GM18505 (cell line): ENCODE results near the gene LTB4R2.

Experiments
- ATAC-seq: cut with Tn5 transposase; IDR thresholded peaks from one replicate; pipeline ENCODE4 v1.9.1; 2021; ENCODE audit not compliant: unreplicated experiment
- POLR2A ChIP-seq: IDR thresholded peaks from 4 replicates; pipeline ENCODE4 v1.6.1; 2011; ENCODE audit warnings: borderline replicate concordance; ENCODE audit not compliant: insufficient read depth, insufficient read length; ENCODE audit errors: extremely low read depth

The LTB4R2 gene

GRCh38 chr14:24307156-24307574 is 2.8 kb upstream of the LTB4R2 start:
- no peak for ATAC-seq
- TF ChIP-seq POLR2A = no peak

- no peak for TF ChIP-seq POLR2A
- ATAC-seq = no peak
Observed at GRCh38 chr14:24307575-24308341, 2.2 kb upstream of the LTB4R2 start, which contains the start of gene CIDEB. TSS of gene CIDEB (minus strand) at chr14:24307977. CDS start at chr14:24307858, 119 bp downstream.

- no peak for ATAC-seq
- TF ChIP-seq POLR2A = no peak
Observed at GRCh38 chr14:24308342-24309124, 1.4 kb upstream of the LTB4R2 start.

GRCh38 chr14:24310265-24310645 is 315 bp downstream of the LTB4R2 start:
- TF ChIP-seq POLR2A = no peak
- no peak for ATAC-seq

- ATAC-seq = peak; percentile 67
- TF ChIP-seq POLR2A = no peak
Observed at GRCh38 chr14:24310646-24311604, 985 bp downstream of the LTB4R2 start, which contains the start of gene LTB4R. TSS of gene LTB4R (plus strand) at chr14:24311502. CDS start at chr14:24315652, 4,150 bp downstream.

- TF ChIP-seq POLR2A = no peak
Observed at GRCh38 chr14:24311837-24312615, 2.1 kb downstream of the LTB4R2 start.

GRCh38 chr14:24312736-24313507 is 3.0 kb downstream of the LTB4R2 start:
- ATAC-seq = no peak
- TF ChIP-seq POLR2A = no peak

More at GRCh38 chr14:24311837-24312615, 2.1 kb downstream of the LTB4R2 start:
- ATAC-seq = no peak

GRCh38 chr14:24313913-24314312 is 4.0 kb downstream of the LTB4R2 start:
- no peak for ATAC-seq
- no peak for TF ChIP-seq POLR2A

- TF ChIP-seq POLR2A = no peak
- no peak for ATAC-seq
Observed at GRCh38 chr14:24314377-24315193, 4.6 kb downstream of the LTB4R2 start.

- TF ChIP-seq POLR2A = no peak
- no peak for ATAC-seq
Observed at GRCh38 chr14:24315243-24315806, 5.4 kb downstream of the LTB4R2 start.
